ENCODE measurements around the gene LMNTD2. TPM values are rescaled to one million over a fixed set of nuclear protein-coding genes. Genes with fewer than 3 reads are reported as not detected.

LMNTD2 gene
- total RNA-seq, 2 experiments from 2014 or later = 2.7 to 4.9 TPM

GRCh38 chr11:598005-598680 is 37.6 kb upstream of the LMNTD2 start:
- intact Hi-C loops (cut with DNase I, micrococcal nuclease) = no loop called here
- H3K27me3 Mint-ChIP-seq = no peaks in the 10 kb centered on the region
- POLR2A ChIA-PET = no interaction called here
- H3K9me3 Mint-ChIP-seq (ENCODE audit: low read depth) = no peaks in the 10 kb centered on the region
- peaks cover 52% of the 10 kb centered on the region for H3K36me3 Mint-ChIP-seq (ENCODE audit: low read depth)
- no peak for ATAC-seq
- DNase-seq = no peak
- H3K4me3 Mint-ChIP-seq = no peak overlapping the region
- H3K4me1 Mint-ChIP-seq = no peaks in the 10 kb centered on the region
- CTCF ChIA-PET = no interaction called here
- no peak overlapping the region for H3K27ac Mint-ChIP-seq

GRCh38 chr11:597166-597725 is 36.7 kb upstream of the LMNTD2 start:
- intact Hi-C loops (cut with DNase I, micrococcal nuclease) = no loop called here
- Mint-ChIP-seq H3K27me3 (no peaks in the 10 kb centered on the region), H3K36me3 (ENCODE audit: low read depth) (peaks cover 59% of the 10 kb centered on the region), H3K9me3 (ENCODE audit: low read depth) (no peaks in the 10 kb centered on the region), H3K27ac (no peak overlapping the region), H3K4me3 (no peak overlapping the region), H3K4me1 (no peaks in the 10 kb centered on the region)
- ChIA-PET CTCF (no interaction called here), POLR2A (no interaction called here)
- DNase-seq (no peak), ATAC-seq (peak; percentile 37)

- DNase-seq (no peak), ATAC-seq (peak; percentile 9)
- Mint-ChIP-seq H3K4me3 (no peak overlapping the region), H3K4me1 (no peaks in the 10 kb centered on the region), H3K36me3 (ENCODE audit: low read depth) (peaks cover 53% of the 10 kb centered on the region), H3K27ac (no peak overlapping the region), H3K9me3 (ENCODE audit: low read depth) (no peaks in the 10 kb centered on the region), H3K27me3 (no peaks in the 10 kb centered on the region)
- intact Hi-C loops (cut with DNase I, micrococcal nuclease) = no loop called here
- ChIA-PET POLR2A (no interaction called here), CTCF (interaction anchor here (0.7 to 0.9 kb wide), 2 partner anchors 71 to 291 kb away, joined by 3 read pairs; no protein-coding TSS in a partner anchor)
Observed at GRCh38 chr11:596374-596773, 35.8 kb upstream of the LMNTD2 start.

DNA sequence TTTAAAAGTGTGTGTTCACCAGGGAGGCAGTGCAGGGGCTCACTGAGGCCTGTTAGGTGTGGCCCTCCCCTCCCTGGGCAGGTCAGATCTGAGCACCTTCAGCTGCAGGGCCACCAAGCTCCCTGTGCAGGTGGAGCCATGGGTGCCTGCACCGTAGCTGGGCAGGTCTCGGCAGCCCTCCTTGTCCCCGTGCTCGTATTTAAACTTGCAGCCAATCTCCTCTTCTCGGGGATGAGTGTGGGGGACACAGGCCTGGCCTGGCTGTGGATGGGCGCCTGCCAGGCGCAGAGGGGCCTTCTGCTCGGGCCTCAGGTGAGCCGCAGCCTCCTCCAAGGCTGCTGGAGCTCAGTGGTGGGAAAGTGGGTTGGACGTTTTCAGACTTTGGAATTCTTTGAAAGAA is 34.9 kb upstream of the LMNTD2 start:
- H3K4me3 Mint-ChIP-seq = no peak overlapping the region
- POLR2A ChIA-PET = no interaction called here

GRCh38 chr11:593347-593746 is 32.8 kb upstream of the LMNTD2 start:
- Mint-ChIP-seq H3K4me3 (no peak overlapping the region), H3K9me3 (ENCODE audit: low read depth) (no peaks in the 10 kb centered on the region), H3K36me3 (ENCODE audit: low read depth) (peaks cover 65% of the 10 kb centered on the region), H3K4me1 (no peaks in the 10 kb centered on the region), H3K27me3 (no peaks in the 10 kb centered on the region), H3K27ac (no peak overlapping the region)
- POLR2A ChIA-PET = no interaction called here
- DNase-seq (no peak), ATAC-seq (no peak)
- intact Hi-C loops (cut with DNase I, micrococcal nuclease) = no loop called here
- CTCF ChIA-PET = no interaction called here

More for the DNA sequence above, 34.9 kb upstream of the LMNTD2 start:
- Mint-ChIP-seq H3K9me3 (ENCODE audit: low read depth) (no peaks in the 10 kb centered on the region), H3K4me1 (no peaks in the 10 kb centered on the region), H3K27ac (no peak overlapping the region), H3K27me3 (no peaks in the 10 kb centered on the region), H3K36me3 (ENCODE audit: low read depth) (peaks cover 58% of the 10 kb centered on the region)
- CTCF ChIA-PET = no interaction called here
- ATAC-seq (no peak), DNase-seq (no peak)
- intact Hi-C loops (cut with DNase I, micrococcal nuclease) = no loop called here

DNA sequence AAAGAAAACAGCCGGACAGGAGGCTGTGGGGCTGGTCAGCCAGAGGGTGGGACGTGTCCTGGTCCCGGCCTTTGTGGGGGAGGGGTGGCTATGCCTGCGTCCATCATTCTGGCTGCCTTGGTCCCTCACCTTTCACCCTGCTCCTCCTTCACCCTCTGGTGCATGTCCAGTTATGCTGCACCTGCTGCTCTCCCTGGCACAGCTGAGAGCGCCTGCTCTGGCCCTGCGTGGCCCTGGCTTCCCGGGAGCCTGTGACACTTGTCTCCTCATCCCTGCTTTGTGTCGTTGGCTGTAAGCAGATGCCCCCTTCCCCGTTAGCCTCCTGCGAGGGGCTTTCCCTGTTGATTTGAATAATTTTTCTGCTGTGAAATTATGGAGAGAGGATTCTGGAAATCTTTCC is 32.4 kb upstream of the LMNTD2 start:
- Mint-ChIP-seq H3K27me3 (no peaks in the 10 kb centered on the region), H3K4me3 (no peak overlapping the region), H3K4me1 (peaks cover 4% of the 10 kb centered on the region), H3K36me3 (ENCODE audit: low read depth) (peaks cover 67% of the 10 kb centered on the region), H3K9me3 (ENCODE audit: low read depth) (no peaks in the 10 kb centered on the region), H3K27ac (no peak overlapping the region)
- ATAC-seq = no peak
- ChIA-PET POLR2A (no interaction called here), CTCF (no interaction called here)
- intact Hi-C loops (cut with DNase I, micrococcal nuclease) = no loop called here
- no peak for DNase-seq

GRCh38 chr11:592501-592900 is 32.0 kb upstream of the LMNTD2 start:
- intact Hi-C loops (cut with DNase I, micrococcal nuclease) = no loop called here
- no peak for ATAC-seq
- Mint-ChIP-seq H3K27ac (no peak overlapping the region), H3K4me3 (no peak overlapping the region), H3K36me3 (ENCODE audit: low read depth) (peaks cover 71% of the 10 kb centered on the region), H3K27me3 (no peaks in the 10 kb centered on the region), H3K9me3 (ENCODE audit: low read depth) (no peaks in the 10 kb centered on the region), H3K4me1 (peaks cover 8% of the 10 kb centered on the region)
- no peak for DNase-seq
- POLR2A ChIA-PET = no interaction called here
- CTCF ChIA-PET = no interaction called here

DNA sequence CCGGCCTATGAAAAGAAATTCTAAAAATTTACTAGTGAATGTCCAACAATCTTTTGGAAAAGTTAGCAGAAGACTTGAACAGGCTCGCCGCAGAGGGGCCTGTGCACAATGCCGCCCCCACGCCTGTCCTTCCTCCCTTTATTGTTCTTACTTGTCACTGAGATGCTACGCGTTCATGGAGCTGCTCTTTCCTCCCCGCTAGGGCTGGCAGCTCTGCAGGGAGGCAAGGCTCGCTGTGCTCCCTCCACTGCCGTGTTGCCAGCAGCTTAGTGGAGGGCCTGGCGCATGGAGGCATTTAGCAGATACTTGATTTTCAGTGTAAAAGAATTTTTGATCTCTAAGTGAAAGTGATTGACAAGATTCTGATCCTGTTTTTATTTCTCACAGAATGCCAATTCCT is 30.5 kb upstream of the LMNTD2 start:
- CTCF ChIA-PET = no interaction called here
- Mint-ChIP-seq H3K27me3 (no peaks in the 10 kb centered on the region), H3K27ac (no peak overlapping the region), H3K4me3 (no peak overlapping the region), H3K9me3 (ENCODE audit: low read depth) (no peaks in the 10 kb centered on the region), H3K36me3 (ENCODE audit: low read depth) (peaks cover 70% of the 10 kb centered on the region), H3K4me1 (peaks cover 21% of the 10 kb centered on the region)
- no peak for DNase-seq
- intact Hi-C loops (cut with DNase I, micrococcal nuclease) = no loop called here
- POLR2A ChIA-PET = no interaction called here
- no peak for ATAC-seq

GRCh38 chr11:589798-590197 is 29.3 kb upstream of the LMNTD2 start:
- CTCF ChIA-PET = no interaction called here
- POLR2A ChIA-PET = no interaction called here
- peaks cover 62% of the 10 kb centered on the region for H3K36me3 Mint-ChIP-seq (ENCODE audit: low read depth)

GRCh38 chr11:587978-588380 is 27.4 kb upstream of the LMNTD2 start:
- intact Hi-C loops (cut with DNase I, micrococcal nuclease) = loop anchor here in 1 of 2 experiments (1.0 kb wide), 2 partner anchors 12 to 20 kb away; partner anchors contain the start of gene PHRF1

More at GRCh38 chr11:589798-590197, 29.3 kb upstream of the LMNTD2 start:
- H3K27ac Mint-ChIP-seq = no peak overlapping the region
- DNase-seq (no peak), ATAC-seq (no peak)
- H3K9me3 Mint-ChIP-seq (ENCODE audit: low read depth) = no peaks in the 10 kb centered on the region
- H3K4me3 Mint-ChIP-seq = no peak overlapping the region
- intact Hi-C loops (cut with DNase I, micrococcal nuclease) = no loop called here
- peaks cover 21% of the 10 kb centered on the region for H3K4me1 Mint-ChIP-seq
- no peaks in the 10 kb centered on the region for H3K27me3 Mint-ChIP-seq

GRCh38 chr11:587546-587945 is 27.0 kb upstream of the LMNTD2 start:
- H3K9me3 Mint-ChIP-seq (ENCODE audit: low read depth) = no peaks in the 10 kb centered on the region
- peak; percentile 37 for DNase-seq
- H3K4me3 Mint-ChIP-seq = peak overlapping the region; percentile 64
- no peaks in the 10 kb centered on the region for H3K27me3 Mint-ChIP-seq
- ChIA-PET CTCF (interaction anchor here (0.5 to 0.9 kb wide), 3 partner anchors 12 to 66 kb away, joined by 3 to 4 read pairs (median 4); no protein-coding TSS in a partner anchor), POLR2A (interaction anchor here (0.6 to 1.8 kb wide), 7 partner anchors 10 to 244 kb away, joined by 3 to 10 read pairs (median 3); partner anchors contain the start of gene PHRF1)
- intact Hi-C loops (cut with DNase I, micrococcal nuclease) = no loop called here
- peaks cover 21% of the 10 kb centered on the region for H3K4me1 Mint-ChIP-seq
- peak; percentile 10 for ATAC-seq
- peak overlapping the region; percentile 98 for H3K27ac Mint-ChIP-seq
- peaks cover 51% of the 10 kb centered on the region for H3K36me3 Mint-ChIP-seq (ENCODE audit: low read depth)

More at GRCh38 chr11:587978-588380, 27.4 kb upstream of the LMNTD2 start:
- CTCF ChIA-PET = interaction anchor here (0.6 to 0.9 kb wide), 3 partner anchors 12 to 138 kb away, joined by 3 to 4 read pairs (median 4); no protein-coding TSS in a partner anchor
- POLR2A ChIA-PET = interaction anchor here (0.6 to 1.8 kb wide), 8 partner anchors 10 to 243 kb away, joined by 3 to 10 read pairs (median 3); partner anchors contain the start of gene PHRF1
- Mint-ChIP-seq H3K36me3 (ENCODE audit: low read depth) (peaks cover 52% of the 10 kb centered on the region), H3K4me1 (peaks cover 21% of the 10 kb centered on the region), H3K4me3 (peak overlapping the region; percentile 64), H3K27me3 (no peaks in the 10 kb centered on the region), H3K9me3 (ENCODE audit: low read depth) (no peaks in the 10 kb centered on the region), H3K27ac (peak overlapping the region; percentile 98)
- ATAC-seq = peak; percentile 99
- peak; percentile 87 for DNase-seq

All from activated CD4-positive, alpha-beta T cell treated with anti-CD3 and anti-CD28 coated beads for 36 hours (primary cell).